GM12875 (cell line): Measurements from ENCODE around the gene SKIL.
"Not testable (repeated sequence)": the region's sequence is repeated elsewhere in the genome, so short reads cannot be mapped to it uniquely, and the experiment has no call there.

Source experiments
- H3K4me3 ChIP-seq: one replicate; pipeline ENCODE4 v1.5.1; 2011; ENCODE audit warnings: low read depth, low read length, control low read depth
- TF ChIP-seq, protein P1 (sequence below): IDR thresholded peaks from 2 replicates; pipeline ENCODE4 v1.5.1; 2011; ENCODE audit warnings: low read depth, mild to moderate bottlenecking, control low read depth, inconsistent platforms, low read length, moderate library complexity, borderline replicate concordance; ENCODE audit not compliant: insufficient read depth

SKIL gene

DNA sequence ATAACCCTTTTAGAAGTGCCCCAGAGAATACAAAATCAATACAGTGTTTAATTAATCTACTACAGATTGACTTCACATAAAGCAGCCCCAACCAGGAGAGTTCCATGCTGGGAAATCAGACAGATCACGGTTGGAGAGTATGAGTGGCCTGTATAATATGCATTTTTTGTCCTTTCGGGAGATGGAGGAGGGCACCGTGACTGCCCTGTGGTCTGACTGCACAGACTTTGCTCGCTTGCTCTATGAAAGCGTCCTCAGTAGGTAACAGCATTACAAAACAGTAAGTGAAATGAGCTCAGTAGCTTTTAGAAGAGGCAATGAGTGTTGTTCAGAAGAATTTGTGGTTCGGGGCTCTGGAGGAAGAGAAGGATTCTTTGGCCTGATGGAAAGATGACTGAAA, 34.2 kb upstream of the SKIL start:
- H3K4me3 ChIP-seq: no peak overlapping the region
- TF ChIP-seq, protein P1, sequence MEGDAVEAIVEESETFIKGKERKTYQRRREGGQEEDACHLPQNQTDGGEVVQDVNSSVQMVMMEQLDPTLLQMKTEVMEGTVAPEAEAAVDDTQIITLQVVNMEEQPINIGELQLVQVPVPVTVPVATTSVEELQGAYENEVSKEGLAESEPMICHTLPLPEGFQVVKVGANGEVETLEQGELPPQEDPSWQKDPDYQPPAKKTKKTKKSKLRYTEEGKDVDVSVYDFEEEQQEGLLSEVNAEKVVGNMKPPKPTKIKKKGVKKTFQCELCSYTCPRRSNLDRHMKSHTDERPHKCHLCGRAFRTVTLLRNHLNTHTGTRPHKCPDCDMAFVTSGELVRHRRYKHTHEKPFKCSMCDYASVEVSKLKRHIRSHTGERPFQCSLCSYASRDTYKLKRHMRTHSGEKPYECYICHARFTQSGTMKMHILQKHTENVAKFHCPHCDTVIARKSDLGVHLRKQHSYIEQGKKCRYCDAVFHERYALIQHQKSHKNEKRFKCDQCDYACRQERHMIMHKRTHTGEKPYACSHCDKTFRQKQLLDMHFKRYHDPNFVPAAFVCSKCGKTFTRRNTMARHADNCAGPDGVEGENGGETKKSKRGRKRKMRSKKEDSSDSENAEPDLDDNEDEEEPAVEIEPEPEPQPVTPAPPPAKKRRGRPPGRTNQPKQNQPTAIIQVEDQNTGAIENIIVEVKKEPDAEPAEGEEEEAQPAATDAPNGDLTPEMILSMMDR: no peak

DNA sequence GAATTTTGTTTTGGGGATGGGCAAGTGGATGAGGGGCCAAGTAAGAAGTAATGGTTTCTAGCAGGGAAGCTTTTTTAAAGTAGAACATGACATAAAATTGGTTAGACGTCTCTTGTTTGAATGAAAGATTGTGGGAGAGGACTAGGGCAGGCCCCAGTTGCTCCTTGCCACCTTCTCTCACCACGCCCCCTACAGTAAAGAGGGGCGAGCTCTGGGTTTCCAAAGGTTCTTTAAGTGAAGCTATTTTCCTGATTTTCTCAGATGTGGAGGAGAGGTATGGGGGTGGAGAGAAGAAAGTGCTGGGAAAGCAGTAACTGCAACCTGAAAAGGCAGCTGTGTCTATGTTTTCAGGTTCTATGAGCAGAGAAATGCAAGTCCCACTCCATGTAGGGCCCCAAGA, 32.6 kb upstream of the SKIL start:
- no peak overlapping the region for H3K4me3 ChIP-seq
- TF ChIP-seq, protein P1: no peak

DNA sequence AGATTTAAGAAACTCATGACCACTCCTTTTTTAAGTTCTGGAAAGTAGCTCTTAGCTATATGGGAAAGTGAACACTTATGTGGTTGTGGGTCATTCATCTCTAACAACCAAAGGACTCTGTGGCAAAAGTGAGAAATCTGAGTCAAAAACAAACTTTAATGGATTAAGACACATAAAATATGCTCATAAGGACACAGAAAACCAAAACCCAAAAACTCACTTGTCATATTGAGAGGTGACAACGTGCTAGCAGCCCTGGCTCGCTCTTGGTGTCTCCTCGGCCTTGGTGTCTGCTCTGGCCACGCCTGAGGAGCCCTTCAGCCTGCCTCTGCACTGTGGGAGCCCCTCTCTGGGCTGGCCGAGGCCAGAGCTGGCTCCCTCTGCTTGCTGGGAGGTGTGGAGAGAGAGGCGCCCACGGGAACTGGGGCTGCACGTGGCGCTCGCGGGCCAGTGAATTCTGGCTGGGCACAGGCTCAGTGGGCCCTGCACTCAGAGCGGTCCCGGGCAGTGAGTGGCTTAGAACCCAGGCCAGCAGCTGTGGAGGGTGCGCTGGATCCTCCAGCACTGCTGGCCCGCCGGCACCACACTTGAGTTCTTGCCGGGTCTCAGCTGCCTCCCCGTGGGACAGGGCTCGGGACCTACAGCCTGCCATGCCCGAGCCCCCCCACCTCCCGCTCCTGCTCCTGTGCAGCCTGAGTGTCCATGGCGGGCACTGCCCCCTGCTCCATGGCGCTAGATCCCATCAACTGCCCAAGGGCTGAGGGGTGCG, 30.3 kb upstream of the SKIL start:
- TF ChIP-seq, protein P1: no peak
- H3K4me3 ChIP-seq: no peak overlapping the region

DNA sequence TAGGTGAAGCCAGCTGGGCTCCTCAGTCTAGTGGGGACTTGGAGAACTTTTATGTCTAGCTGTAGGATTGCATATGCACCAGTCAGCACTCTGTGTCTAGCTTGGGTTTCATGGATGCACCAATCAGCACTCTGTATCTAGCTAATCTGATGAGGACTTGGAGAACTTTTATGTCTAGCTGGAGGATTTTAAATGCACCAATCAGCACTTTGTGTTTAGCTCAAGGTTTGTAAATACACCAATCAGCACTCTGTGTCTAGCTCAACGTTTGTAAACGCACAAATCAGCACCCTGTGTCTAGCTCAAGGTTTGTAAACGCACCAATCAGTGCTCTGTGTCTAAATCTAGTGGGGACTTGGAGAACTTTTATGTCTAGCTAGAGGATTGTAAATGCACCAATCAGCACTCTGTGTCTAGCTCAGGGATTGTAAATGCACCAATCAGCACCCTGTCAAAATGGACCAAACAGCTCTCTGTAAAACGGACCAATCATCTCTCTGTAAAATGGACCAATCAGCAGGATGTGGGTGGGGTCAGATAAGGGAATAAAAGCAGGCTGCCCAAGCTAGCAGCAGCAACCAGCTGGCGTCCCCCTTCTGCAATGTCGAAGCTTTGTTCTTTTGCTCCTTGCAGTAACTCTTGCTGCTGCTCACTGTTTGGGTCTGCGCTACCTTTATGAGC, 29.5 kb upstream of the SKIL start:
- not testable (repeated sequence) for H3K4me3 ChIP-seq

DNA sequence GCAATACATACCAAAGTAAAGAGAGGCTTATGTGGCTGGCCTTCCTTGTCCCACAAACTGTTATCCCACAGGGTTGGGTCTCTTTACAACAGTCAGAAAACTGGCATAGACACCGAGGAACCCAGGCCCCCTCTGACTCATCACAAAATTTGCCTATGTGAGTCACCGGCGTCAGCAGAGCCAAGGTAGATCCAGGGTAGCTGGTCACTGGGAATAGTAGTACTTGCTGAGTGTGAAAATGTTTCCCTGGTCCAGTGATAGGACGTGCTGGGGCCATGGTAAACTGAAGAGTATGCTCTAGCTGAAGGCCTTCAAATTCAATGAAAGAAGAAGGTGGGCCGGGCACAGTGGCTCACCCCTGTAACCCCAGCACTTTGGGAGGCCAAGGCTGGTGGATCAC, 27.1 kb upstream of the SKIL start:
- H3K4me3 ChIP-seq: no peak overlapping the region
- TF ChIP-seq, protein P1: no peak

DNA sequence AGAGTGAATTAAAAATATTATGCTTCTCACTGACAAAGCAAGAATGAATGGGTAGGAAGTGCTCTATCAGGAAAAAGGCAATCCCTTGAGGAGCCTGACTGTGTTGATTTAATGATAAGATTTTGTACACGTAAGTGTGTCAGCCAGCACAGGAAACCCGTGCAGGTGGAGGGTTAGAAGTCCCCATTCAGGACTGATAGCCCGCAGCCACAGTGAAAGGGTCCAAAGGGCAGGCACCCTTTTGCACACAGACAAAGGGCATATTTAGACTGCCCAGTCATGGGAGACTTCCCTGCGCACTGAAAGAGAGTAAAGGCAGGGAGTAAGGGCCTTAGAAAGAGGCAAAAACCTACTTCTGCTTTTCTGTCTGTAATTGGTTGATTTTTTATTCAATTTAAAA, 26.4 kb upstream of the SKIL start:
- TF ChIP-seq, protein P1: no peak
- no peak overlapping the region for H3K4me3 ChIP-seq

DNA sequence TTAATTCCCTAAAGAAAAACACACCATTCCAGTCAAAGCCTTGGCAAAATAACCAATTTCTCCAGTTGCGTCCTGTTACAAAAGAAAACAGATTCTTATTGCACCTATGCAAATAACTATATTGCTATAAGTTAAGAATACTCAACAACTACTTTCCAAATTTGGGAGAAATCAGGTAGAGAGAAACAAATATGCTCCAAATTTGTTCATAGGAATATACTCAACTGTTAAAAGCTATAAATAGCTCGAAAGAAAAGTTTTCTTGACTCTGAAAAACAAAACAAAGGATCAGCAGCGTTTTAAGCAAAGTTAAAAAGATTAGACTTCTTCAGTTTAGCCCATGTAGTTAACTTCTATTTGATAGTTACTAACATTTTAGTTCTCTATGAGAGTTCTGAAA, 20.1 kb upstream of the SKIL start:
- TF ChIP-seq, protein P1: no peak

More for the DNA sequence above, 20.1 kb upstream of the SKIL start:
- no peak overlapping the region for H3K4me3 ChIP-seq
